NOMO-1 (cell line): ENCODE data around the gene THADA.

Experiments used
- DNase-seq, 2 experiments: peaks; one replicate each; lab custom pipeline; 2025; ENCODE audit not compliant: unreplicated experiment in 2 of 2; lab: John Stamatoyannopoulos, UW

Gene THADA

GRCh38 chr2:43185146-43185545 is 410.7 kb downstream of the THADA start:
- no peak for DNase-seq

GRCh38 chr2:43184339-43184895 is 411.4 kb downstream of the THADA start:
- DNase-seq, result no peak

GRCh38 chr2:43183743-43184142 is 412.1 kb downstream of the THADA start:
- DNase-seq, result no peak

GRCh38 chr2:43180897-43181296 is 414.9 kb downstream of the THADA start:
- no peak for DNase-seq
